Measurements from ENCODE around the gene TJP1. TPM values are rescaled to one million over a fixed set of nuclear protein-coding genes. Genes with fewer than 3 reads are reported as not detected.
A peak's percentile ranks its signal among the peaks of the same experiment; 100 is the strongest.

TJP1 gene
- total and polyA plus RNA-seq, 12 donors: 15.0 to 68.3 (median 50.1) TPM

DNA sequence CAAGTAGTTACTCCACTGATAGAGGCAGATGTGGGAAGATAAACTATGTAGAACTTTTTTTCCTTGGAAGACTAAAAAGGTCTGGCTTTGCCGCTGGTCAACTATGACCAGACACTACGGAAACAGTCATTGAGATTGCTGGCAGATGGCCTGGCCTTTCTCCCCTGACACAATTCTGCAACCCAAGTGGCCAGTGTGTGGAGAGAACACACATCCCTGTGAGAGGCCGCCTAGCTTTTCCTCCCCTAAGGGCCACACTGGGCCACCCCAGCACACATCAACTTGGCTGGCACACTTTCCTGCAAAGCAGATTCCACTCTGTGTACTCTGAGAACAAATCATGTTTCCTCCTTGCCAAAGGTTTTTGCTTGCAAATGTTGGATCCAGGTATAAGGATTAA, 10.4 kb upstream of the TJP1 start:
- no peaks in the 10 kb centered on the region for H3K9me3 ChIP-seq (replicated peaks in 1 of 3)
- WGBS, 4 donors: 88 to 100% (median 90%) methylated on average over 3 of the region's 3 CpGs
- no peaks in the 10 kb centered on the region for H3K4me1 ChIP-seq (replicated peaks in 1 of 2)
- H3K36me3 ChIP-seq (replicated peaks in 1 of 2): no peaks in the 10 kb centered on the region
- no peaks in the 10 kb centered on the region for H3K27me3 ChIP-seq
- no peak overlapping the region for H3K27ac ChIP-seq
- TF ChIP-seq POLR2A (IDR thresholded peaks at IDR 0.05): no peak
- no peak overlapping the region for H3K4me3 ChIP-seq
- no peak for DNase-seq
- intact Hi-C loops (cut with DNase I): no loop called here

DNA sequence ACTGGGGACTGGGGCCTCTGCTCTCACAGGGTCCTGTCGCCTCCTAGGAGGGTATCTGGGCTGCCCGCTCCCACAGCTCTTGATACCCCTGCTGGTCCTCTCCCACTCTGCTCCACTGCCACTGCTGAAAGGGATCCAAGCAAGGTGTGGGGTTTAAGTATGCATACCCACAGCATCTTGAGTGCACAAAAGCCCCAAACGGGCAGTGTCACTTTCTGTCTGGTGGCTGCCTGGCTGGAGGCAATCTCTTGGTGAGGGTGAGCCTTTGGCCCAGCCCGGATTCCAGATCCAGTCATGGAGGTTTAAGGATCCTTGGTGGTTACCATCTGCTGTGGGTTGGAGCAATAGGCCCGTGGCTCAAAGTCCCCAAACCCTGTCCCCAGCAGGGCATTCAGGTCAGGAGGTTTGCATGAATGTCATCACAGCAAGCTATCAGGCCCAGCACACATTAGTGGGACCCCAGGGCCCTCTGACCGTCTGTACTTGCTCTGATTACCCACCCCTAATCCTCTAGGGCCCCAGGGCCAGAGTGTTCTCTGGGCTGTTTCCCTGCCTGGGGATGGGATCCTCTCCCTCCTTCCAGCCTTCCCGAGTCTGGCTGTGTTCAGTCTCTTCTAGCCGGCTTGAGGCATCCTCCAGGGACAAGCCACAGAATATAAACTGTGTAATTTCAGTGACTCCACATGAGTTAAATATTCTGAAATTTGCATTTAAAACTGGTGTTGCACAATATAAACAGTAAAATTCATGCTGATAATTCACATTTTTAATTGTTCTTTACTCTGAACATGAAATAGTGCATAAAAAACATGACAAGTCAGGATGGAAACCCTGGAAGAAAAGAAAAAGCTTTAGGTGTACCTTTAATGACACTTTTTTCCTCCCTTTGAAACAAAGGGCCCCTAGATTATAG, 4.9 kb upstream of the TJP1 start:
- 70 to 77% (median 72%) methylated on average over 5 to 8 of the region's 8 CpGs for WGBS, 4 donors
- intact Hi-C loops (cut with DNase I): loop anchor here in 1 of 2 donors (10.0 kb wide), 2 partner anchors 48 to 82 kb away; no protein-coding TSS in a partner anchor
- TF ChIP-seq POLR2A (IDR thresholded peaks at IDR 0.05): no peak
- TF ChIP-seq, protein P1, sequence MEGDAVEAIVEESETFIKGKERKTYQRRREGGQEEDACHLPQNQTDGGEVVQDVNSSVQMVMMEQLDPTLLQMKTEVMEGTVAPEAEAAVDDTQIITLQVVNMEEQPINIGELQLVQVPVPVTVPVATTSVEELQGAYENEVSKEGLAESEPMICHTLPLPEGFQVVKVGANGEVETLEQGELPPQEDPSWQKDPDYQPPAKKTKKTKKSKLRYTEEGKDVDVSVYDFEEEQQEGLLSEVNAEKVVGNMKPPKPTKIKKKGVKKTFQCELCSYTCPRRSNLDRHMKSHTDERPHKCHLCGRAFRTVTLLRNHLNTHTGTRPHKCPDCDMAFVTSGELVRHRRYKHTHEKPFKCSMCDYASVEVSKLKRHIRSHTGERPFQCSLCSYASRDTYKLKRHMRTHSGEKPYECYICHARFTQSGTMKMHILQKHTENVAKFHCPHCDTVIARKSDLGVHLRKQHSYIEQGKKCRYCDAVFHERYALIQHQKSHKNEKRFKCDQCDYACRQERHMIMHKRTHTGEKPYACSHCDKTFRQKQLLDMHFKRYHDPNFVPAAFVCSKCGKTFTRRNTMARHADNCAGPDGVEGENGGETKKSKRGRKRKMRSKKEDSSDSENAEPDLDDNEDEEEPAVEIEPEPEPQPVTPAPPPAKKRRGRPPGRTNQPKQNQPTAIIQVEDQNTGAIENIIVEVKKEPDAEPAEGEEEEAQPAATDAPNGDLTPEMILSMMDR (IDR thresholded peaks at IDR 0.05): no peak
- no peaks in the 10 kb centered on the region for H3K27me3 ChIP-seq
- no peaks in the 10 kb centered on the region for H3K36me3 ChIP-seq (replicated peaks in 1 of 2)
- no peaks in the 10 kb centered on the region for H3K9me3 ChIP-seq (replicated peaks in 1 of 3)
- DNase-seq: no peak
- H3K4me3 ChIP-seq: no peak overlapping the region
- no peaks in the 10 kb centered on the region for H3K4me1 ChIP-seq (replicated peaks in 1 of 2)
- H3K27ac ChIP-seq: no peak overlapping the region

DNA sequence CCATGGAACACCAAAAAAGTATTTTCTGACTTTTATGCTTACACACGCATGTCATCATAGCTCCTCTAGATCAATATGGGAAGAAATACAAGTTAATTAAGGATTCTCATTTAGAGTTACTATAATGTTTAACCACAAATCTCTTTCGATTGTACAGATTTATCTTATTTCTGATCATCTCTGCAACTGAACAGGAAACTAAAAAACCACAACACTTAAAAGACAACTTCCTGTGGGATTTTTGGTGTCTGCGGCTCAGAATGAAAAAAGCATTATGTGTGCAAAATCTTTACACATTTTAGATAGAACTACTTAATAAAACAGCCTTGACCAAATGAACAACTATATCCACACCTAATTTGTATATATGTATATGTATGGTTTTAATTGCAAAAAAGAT, 3.0 kb upstream of the TJP1 start:
- Histone ChIP-seq H3K27me3 (no peaks in the 10 kb centered on the region), H3K4me1 (replicated peaks in 1 of 2) (peaks cover 0 to 10% of the 10 kb centered on the region in 2 donors), H3K4me3 (no peak overlapping the region), H3K36me3 (replicated peaks in 1 of 2) (no peaks in the 10 kb centered on the region), H3K9me3 (replicated peaks in 1 of 3) (no peaks in the 10 kb centered on the region), H3K27ac (no peak overlapping the region)
- no peak for DNase-seq
- WGBS, 4 donors: 52 to 58% (median 55%) methylated on average over 3 of the region's 3 CpGs
- TF ChIP-seq, protein P1 (IDR thresholded peaks at IDR 0.05): no peak
- no peak for TF ChIP-seq POLR2A (IDR thresholded peaks at IDR 0.05)
- intact Hi-C loops (cut with DNase I): loop anchor here in 1 of 2 donors (10.0 kb wide), 2 partner anchors 50 to 80 kb away; no protein-coding TSS in a partner anchor

DNA sequence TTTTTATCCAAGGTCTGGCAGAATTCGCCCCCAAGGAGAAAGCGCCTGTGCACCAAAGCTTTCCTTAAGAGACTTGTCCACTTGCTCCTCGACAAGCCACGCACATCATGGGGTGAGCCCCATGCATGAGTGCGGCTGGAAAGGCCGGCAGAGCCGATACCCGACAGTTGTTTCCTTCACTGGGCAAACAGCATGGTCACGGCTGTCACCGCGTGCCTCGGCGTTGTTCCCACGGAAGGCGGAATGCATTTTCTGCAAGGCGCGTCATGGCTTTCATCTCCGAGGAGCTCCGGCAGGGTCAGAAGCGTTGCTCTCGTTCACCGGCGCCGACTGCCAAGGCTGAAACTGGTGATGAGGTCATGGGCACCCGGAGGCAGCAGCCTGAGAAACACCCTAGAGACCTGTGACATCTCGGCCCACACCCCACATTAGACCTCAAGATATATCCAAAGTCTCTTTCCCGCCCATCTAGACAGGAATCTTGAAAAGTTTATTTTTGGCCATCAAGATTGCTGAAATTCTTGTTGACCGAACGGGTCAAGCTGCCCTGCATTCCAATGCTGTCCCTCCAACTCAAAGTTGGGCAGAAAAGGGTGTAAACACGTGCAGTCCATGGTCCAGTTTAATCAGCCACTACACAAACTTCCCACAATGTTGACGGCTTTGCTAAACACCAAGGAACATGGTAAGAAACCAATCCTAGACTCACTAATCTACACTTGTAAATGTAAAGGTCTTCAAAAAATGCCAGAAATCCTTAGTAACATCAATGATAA, 604 bp upstream of the TJP1 start:
- no peaks in the 10 kb centered on the region for H3K36me3 ChIP-seq (replicated peaks in 1 of 2)
- peak overlapping the region; percentile 50 to 99 (median 97) for H3K27ac ChIP-seq
- peaks cover 0 to 23% of the 10 kb centered on the region in 2 donors for H3K4me1 ChIP-seq (replicated peaks in 1 of 2)
- TF ChIP-seq, protein P1 (IDR thresholded peaks at IDR 0.05): no peak
- no peak for TF ChIP-seq POLR2A (IDR thresholded peaks at IDR 0.05)
- H3K27me3 ChIP-seq: no peaks in the 10 kb centered on the region
- WGBS, 4 donors: 5 to 13% (median 7%) methylated on average over 7 to 31 of the region's 31 CpGs
- DNase-seq: peak; percentile 62 to 89 (median 82)
- no peaks in the 10 kb centered on the region for H3K9me3 ChIP-seq (replicated peaks in 1 of 3)
- intact Hi-C loops (cut with DNase I): loop anchor here in 1 of 2 donors (10.0 kb wide), 2 partner anchors 52 to 78 kb away; no protein-coding TSS in a partner anchor
- peak overlapping the region in 2 of 4 donors; percentile 90 to 98 for H3K4me3 ChIP-seq
